GM15510 (cell line): Measurements from ENCODE around the gene IFNG.

Experiments used
- POLR2A ChIP-seq: IDR thresholded peaks from 3 replicates; pipeline ENCODE4 v1.6.1; 2011; ENCODE audit warnings: borderline replicate concordance; ENCODE audit not compliant: insufficient read length; ENCODE audit errors: extremely low read depth

IFNG gene

DNA sequence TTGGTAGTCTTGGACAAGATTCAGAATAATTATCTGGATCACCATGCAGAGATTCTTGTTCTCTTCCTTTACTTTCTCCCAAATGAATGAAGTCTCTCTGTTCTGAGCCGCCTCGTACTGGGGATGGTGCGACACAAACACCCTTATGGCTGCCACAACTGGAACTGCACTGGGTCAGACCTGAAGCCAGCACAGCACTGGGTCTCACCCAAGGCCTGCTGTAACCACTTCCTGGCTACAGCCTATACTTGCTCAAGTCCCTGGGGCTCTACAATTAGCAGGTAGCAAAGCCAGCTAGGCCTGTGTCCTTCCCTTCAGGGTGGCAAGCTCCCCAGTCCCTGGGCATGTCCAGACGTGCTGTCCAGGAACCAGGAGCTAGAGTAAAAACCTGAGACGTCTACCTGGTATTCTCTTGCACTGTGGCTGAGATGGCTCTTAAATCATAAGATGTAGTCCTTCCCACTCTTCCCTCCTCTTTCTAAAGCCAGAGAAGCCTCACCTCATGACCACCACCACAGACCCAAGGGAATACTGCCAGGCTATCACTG is 27.6 kb downstream of the IFNG start:
- no peak for TF ChIP-seq POLR2A

DNA sequence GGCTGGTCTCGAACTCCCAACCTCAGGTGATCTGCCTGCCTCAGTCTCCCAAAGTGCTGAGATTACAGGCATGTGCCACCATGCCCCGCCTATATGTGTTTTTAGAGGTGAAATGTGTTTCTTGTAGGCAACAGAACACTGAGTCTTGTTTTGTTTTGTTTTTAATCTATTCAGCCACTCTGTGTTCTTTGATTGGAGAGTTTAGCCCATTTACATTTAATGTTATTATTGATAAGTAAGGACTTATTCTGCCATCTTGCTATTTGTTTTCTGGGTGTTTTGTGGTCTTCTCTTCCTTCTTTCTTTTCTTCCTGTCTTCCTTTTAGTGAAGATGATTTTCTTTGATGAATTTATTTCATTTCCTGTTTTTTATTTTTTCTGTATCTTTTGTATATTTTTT is 29.6 kb downstream of the IFNG start:
- no peak for TF ChIP-seq POLR2A

GRCh38 chr12:68122236-68122920 is 37.2 kb downstream of the IFNG start:
- TF ChIP-seq POLR2A, result no peak

- no peak for TF ChIP-seq POLR2A
These were observed 38.4 kb downstream of the IFNG start for GRCh38 chr12:68121143-68121542.

GRCh38 chr12:68119724-68120211 is 39.8 kb downstream of the IFNG start:
- no peak for TF ChIP-seq POLR2A

GRCh38 chr12:68119250-68119649 is 40.3 kb downstream of the IFNG start:
- no peak for TF ChIP-seq POLR2A

- no peak for TF ChIP-seq POLR2A
These were observed 41.3 kb downstream of the IFNG start for GRCh38 chr12:68118096-68118755.

- no peak for TF ChIP-seq POLR2A
These were observed 41.9 kb downstream of the IFNG start for GRCh38 chr12:68117661-68118060.

DNA sequence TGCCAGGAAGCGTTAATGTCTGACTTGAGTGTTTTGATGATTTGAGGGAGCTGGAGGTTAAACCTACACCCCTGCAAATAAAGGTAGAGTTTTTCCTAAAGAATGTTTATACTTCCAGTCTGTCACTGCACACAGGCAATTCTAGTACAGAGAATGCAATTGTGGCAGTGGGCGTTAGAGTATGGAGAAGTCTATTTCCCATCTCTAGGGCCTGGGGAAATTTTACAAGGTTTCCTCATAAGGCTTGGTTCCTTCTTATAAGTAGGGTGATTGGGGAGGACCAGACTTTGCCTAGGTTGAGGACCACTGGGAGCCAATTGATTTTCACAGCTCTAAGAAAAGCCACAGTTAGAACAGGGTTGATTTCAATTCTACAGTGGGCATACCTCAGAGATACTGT is 44.3 kb downstream of the IFNG start:
- TF ChIP-seq POLR2A, result no peak

GRCh38 chr12:68114606-68115005 is 44.9 kb downstream of the IFNG start:
- TF ChIP-seq POLR2A, result no peak

- TF ChIP-seq POLR2A, result no peak
These were observed 45.9 kb downstream of the IFNG start for GRCh38 chr12:68113644-68114043.

DNA sequence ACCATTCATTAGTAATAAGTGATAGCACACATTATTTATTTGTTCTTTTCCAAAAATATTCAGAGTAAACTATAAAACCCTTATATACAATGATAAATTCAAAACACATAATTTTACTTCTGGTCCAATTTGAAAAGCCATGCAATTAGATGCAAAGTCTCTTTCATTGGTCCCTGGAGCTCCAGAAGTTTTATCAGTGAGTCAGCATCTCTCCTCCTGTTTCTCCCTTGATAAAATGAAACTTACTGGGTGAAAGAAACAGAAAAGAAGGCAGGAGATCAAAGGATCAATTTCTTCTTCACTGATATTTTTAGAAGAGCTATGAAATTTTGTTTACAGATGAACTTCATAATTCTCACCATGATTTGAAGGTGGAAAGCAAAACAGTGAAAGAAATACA is 47.5 kb downstream of the IFNG start:
- TF ChIP-seq POLR2A, result no peak

DNA sequence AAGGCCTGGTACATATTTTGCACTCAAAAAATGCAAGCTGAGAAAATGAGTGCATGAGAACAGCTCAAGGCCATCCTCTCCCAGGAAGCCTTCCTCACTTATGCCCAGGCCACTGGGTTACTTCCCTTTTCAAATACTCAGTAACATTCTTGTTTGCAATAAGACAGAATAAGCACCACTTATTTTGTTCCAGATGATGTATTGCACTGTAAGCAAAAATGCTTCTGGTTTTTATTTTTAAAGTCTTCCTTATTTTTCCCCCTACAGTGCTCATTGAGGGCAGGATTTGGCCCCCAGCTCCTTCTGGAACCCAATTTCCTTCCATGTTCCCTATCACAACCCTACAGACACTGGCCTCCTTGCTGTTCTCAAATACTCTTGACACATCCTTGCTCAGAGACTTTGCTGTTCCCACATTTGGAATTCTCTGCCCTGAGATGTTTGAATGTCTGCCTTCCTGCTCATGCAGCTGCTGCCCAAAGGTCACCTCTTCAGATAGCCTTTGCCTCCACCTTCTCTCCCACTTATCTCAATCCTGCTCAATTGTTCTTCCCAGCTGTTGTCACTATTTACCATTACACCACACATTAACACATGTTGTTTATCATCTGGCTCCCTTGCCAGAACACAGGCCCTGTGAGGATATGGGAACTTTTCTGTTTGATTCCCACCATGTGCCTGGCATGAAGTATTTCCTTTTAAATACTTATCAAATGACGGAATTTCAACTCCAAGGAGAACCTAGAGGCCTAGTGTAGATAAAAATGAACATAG is 49.9 kb downstream of the IFNG start:
- TF ChIP-seq POLR2A, result no peak

GRCh38 chr12:68109001-68109400 is 50.5 kb downstream of the IFNG start:
- TF ChIP-seq POLR2A, result no peak

GRCh38 chr12:68106660-68107059 is 52.9 kb downstream of the IFNG start:
- no peak for TF ChIP-seq POLR2A
